Prostate gland (tissue), 2 donors: ENCODE data around the gene CTXND1.

Experiments used
- CTCF ChIP-seq, 4 experiments: fragments of 200-600 bp in 2 of 4; fragments of 450-650 bp in 2 of 4; sonication (generic) in 2 of 4; IDR thresholded peaks; 1 replicate in 3 of 4; 2 replicates in 1 of 4; pipeline ENCODE4 v1.5.1; 2016 to 2019; ENCODE audit warnings: antibody characterized with exemption in 4 of 4, mild to moderate bottlenecking in 2 of 4, moderate library complexity in 2 of 4
- POLR2A ChIP-seq: fragments of 450-650 bp; IDR thresholded peaks from one replicate; pipeline ENCODE4 v1.6.1; 2016; ENCODE audit warnings: antibody characterized with exemption, mild to moderate bottlenecking

GRCh38 chr15:80191897-80192595, 60.0 kb downstream of the CTXND1 start:
- no peak for TF ChIP-seq CTCF (IDR thresholded peaks at IDR 0.05)
- TF ChIP-seq POLR2A: no peak
